Measurements from ENCODE around the gene SCYL1. TPM values are rescaled to one million over a fixed set of nuclear protein-coding genes. Genes with fewer than 3 reads are reported as not detected.

The SCYL1 gene
- total RNA-seq, 4 donors from 2014 or later = 74.3 to 115 (median 104) TPM

GRCh38 chr11:65556470-65557279 lies 31.8 kb downstream of the SCYL1 start:
- H3K4me1 ChIP-seq = peaks cover 59 to 93% (median 84%) of the 10 kb centered on the region in 4 donors
- DNase-seq (ENCODE audit: extremely low spot score) = no peak
- no peaks in the 10 kb centered on the region for H3K27me3 ChIP-seq
- intact Hi-C loops (cut with DNase I) = no loop called here
- H3K4me3 ChIP-seq = peak overlapping the region; percentile 70 to 74 (median 72)
- TF ChIP-seq CTCF (IDR thresholded peaks at IDR 0.05) (no peak), EP300 (IDR thresholded peaks at IDR 0.05) (no peak), POLR2AphosphoS5 (IDR thresholded peaks at IDR 0.05) (no peak), POLR2A (IDR thresholded peaks at IDR 0.05; ENCODE audit: low read depth) (no peak)
- no peaks in the 10 kb centered on the region for H3K9me3 ChIP-seq
- H3K27ac ChIP-seq (replicated peaks in 1 of 4) = peak overlapping the region; percentile 87 to 99 (median 97)
- WGBS = 72% methylated on average over 11 of the region's 12 CpGs
- peaks cover 0 to 26% (median 23%) of the 10 kb centered on the region in 4 donors for H3K36me3 ChIP-seq

- peaks cover 0 to 19% (median 16%) of the 10 kb centered on the region in 4 donors for H3K36me3 ChIP-seq
- H3K27me3 ChIP-seq = no peaks in the 10 kb centered on the region
- no peaks in the 10 kb centered on the region for H3K9me3 ChIP-seq
- peak overlapping the region; percentile 87 to 99 (median 97) for H3K27ac ChIP-seq (replicated peaks in 1 of 4)
- intact Hi-C loops (cut with DNase I) = no loop called here
- WGBS = 5% methylated on average over 20 of the region's 47 CpGs
- H3K4me3 ChIP-seq = peak overlapping the region; percentile 70 to 74 (median 72)
- no peak for DNase-seq (ENCODE audit: extremely low spot score)
- H3K4me1 ChIP-seq = peaks cover 59 to 88% (median 79%) of the 10 kb centered on the region in 4 donors
- TF ChIP-seq EP300 (IDR thresholded peaks at IDR 0.05) (peak; percentile 77), POLR2AphosphoS5 (IDR thresholded peaks at IDR 0.05) (no peak)
Observed at GRCh38 chr11:65557280-65558001, 32.6 kb downstream of the SCYL1 start.

- Histone ChIP-seq H3K4me3 (peak within 1 kb of the TSS; percentile 70 to 74 (median 72)), H3K4me1 (peaks cover 59 to 80% (median 72%) of the 10 kb centered on the region in 4 donors), H3K36me3 (peaks cover 0 to 10% (median 8%) of the 10 kb centered on the region in 4 donors), H3K27ac (replicated peaks in 1 of 4) (peak within 1 kb of the TSS; percentile 87 to 99 (median 97)), H3K27me3 (no peaks in the 10 kb centered on the region), H3K9me3 (no peaks in the 10 kb centered on the region)
- 0% methylated on average over 11 of the region's 79 CpGs for WGBS
- peak; percentile 10 for TF ChIP-seq POLR2A (IDR thresholded peaks at IDR 0.05; ENCODE audit: low read depth)
- TF ChIP-seq CTCF (IDR thresholded peaks at IDR 0.05) = peak in 2 of 3 experiments; percentile 12 to 21
- TF ChIP-seq EP300 (IDR thresholded peaks at IDR 0.05) = no peak
- peak; percentile 73 to 77 for TF ChIP-seq POLR2AphosphoS5 (IDR thresholded peaks at IDR 0.05)
- DNase-seq (ENCODE audit: extremely low spot score) = no peak
- intact Hi-C loops (cut with DNase I) = no loop called here
Observed at GRCh38 chr11:65558002-65558929, 33.4 kb downstream of the SCYL1 start, which contains the start of gene LTBP3. Gene LTBP3 (minus strand): TSS chr11:65558359. CDS start chr11:65557959, 400 bp downstream.

- no peak for DNase-seq (ENCODE audit: extremely low spot score)
- Histone ChIP-seq H3K36me3 (peaks cover 0 to 3% (median under 1%) of the 10 kb centered on the region in 4 donors), H3K27me3 (no peaks in the 10 kb centered on the region), H3K4me3 (peak overlapping the region; percentile 70 to 74 (median 72)), H3K27ac (replicated peaks in 1 of 4) (peak overlapping the region; percentile 87 to 99 (median 97)), H3K4me1 (peaks cover 59 to 72% (median 65%) of the 10 kb centered on the region in 4 donors), H3K9me3 (no peaks in the 10 kb centered on the region)
- TF ChIP-seq CTCF (IDR thresholded peaks at IDR 0.05) (peak in 1 of 3 experiments; percentile 15), POLR2AphosphoS5 (IDR thresholded peaks at IDR 0.05) (peak in 1 of 2 donors; percentile 56), POLR2A (IDR thresholded peaks at IDR 0.05; ENCODE audit: low read depth) (no peak), EP300 (IDR thresholded peaks at IDR 0.05) (no peak)
- WGBS = 28% methylated on average over 15 of the region's 19 CpGs
- intact Hi-C loops (cut with DNase I) = no loop called here
Observed at GRCh38 chr11:65558930-65559509, 34.1 kb downstream of the SCYL1 start.

Measured in esophagus muscularis mucosa (tissue), 4 donors.